ENCODE results near the gene MYOD1.

DNA sequence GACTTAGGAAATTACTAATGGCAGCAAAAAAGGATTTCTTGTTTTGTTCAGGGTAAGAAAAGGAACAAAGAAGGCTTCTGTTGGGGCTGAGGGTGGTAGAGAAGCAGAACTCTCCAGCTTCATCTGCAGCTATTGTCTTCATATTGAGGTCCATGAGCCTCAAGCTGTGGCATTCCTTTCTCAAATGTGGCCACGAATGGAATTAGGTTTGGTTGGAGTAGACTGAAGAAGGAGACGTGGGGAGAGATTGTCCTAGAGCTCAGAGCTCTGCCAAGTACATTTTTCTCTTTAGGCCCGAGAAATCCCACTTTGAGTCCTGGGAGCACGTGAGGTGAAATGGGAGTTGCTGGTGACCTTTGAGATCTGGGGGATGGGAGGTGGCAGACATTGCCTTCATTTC, 25.8 kb upstream of the MYOD1 start:
- TF ChIP-seq, protein P1, sequence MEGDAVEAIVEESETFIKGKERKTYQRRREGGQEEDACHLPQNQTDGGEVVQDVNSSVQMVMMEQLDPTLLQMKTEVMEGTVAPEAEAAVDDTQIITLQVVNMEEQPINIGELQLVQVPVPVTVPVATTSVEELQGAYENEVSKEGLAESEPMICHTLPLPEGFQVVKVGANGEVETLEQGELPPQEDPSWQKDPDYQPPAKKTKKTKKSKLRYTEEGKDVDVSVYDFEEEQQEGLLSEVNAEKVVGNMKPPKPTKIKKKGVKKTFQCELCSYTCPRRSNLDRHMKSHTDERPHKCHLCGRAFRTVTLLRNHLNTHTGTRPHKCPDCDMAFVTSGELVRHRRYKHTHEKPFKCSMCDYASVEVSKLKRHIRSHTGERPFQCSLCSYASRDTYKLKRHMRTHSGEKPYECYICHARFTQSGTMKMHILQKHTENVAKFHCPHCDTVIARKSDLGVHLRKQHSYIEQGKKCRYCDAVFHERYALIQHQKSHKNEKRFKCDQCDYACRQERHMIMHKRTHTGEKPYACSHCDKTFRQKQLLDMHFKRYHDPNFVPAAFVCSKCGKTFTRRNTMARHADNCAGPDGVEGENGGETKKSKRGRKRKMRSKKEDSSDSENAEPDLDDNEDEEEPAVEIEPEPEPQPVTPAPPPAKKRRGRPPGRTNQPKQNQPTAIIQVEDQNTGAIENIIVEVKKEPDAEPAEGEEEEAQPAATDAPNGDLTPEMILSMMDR (IDR thresholded peaks at IDR 0.05), result no peak
- TF ChIP-seq EP300 (IDR thresholded peaks at IDR 0.05), result no peak

Data from ovary (tissue), 3 donors.